ENCODE results near the gene SPAAR. TPM values are rescaled to one million over a fixed set of nuclear protein-coding genes. Genes with fewer than 3 reads are reported as not detected.
"Not testable (repeated sequence)": the region's sequence is repeated elsewhere in the genome, so short reads cannot be mapped to it uniquely, and the experiment has no call there.

Gene SPAAR
- not detected for total RNA-seq

GRCh38 chr9:35909274-35909673 lies at the start of gene SPAAR:
Gene SPAAR, plus strand, starts transcription at chr9:35909490. Its CDS starts 974 bp downstream, at chr9:35910464.
- ChIA-PET CTCF (interaction anchor here (1.1 kb wide), 1 partner anchor 27 kb away, joined by 3 read pairs; no protein-coding TSS in a partner anchor), POLR2A (no interaction called here)

GRCh38 chr9:35859990-35860339 lies 49.3 kb upstream of the SPAAR start:
- CTCF ChIA-PET: no interaction called here
- POLR2A ChIA-PET: no interaction called here

- CTCF ChIA-PET: no interaction called here
- POLR2A ChIA-PET: no interaction called here
Measured at GRCh38 chr9:35861161-35861897, 48.0 kb upstream of the SPAAR start.

GRCh38 chr9:35862328-35862727 lies 47.0 kb upstream of the SPAAR start:
- CTCF ChIA-PET: no interaction called here

GRCh38 chr9:35863583-35863982 lies 45.7 kb upstream of the SPAAR start:
- POLR2A ChIA-PET: no interaction called here
- CTCF ChIA-PET: no interaction called here

More at GRCh38 chr9:35862328-35862727, 47.0 kb upstream of the SPAAR start:
- POLR2A ChIA-PET: no interaction called here

GRCh38 chr9:35864695-35865255 lies 44.5 kb upstream of the SPAAR start:
- POLR2A ChIA-PET: no interaction called here
- CTCF ChIA-PET: interaction anchor here (0.5 kb wide), 1 partner anchor 934 kb away, joined by 4 read pairs; no protein-coding TSS in a partner anchor

- ChIA-PET POLR2A (no interaction called here), CTCF (no interaction called here)
Measured at GRCh38 chr9:35867538-35867937, 41.8 kb upstream of the SPAAR start.

- CTCF ChIA-PET: no interaction called here
- POLR2A ChIA-PET: no interaction called here
Measured at GRCh38 chr9:35868933-35869332, 40.4 kb upstream of the SPAAR start.

- CTCF ChIA-PET: no interaction called here
Measured at GRCh38 chr9:35869621-35870216, 39.6 kb upstream of the SPAAR start.

GRCh38 chr9:35870351-35870923 lies 38.9 kb upstream of the SPAAR start, which contains the start of gene OR13J1:
Gene OR13J1, minus strand, starts transcription at chr9:35870401. Its CDS starts 0 bp downstream, at chr9:35870401.
- CTCF ChIA-PET: no interaction called here
- POLR2A ChIA-PET: no interaction called here

More at GRCh38 chr9:35869621-35870216, 39.6 kb upstream of the SPAAR start:
- POLR2A ChIA-PET: no interaction called here

- CTCF ChIA-PET: interaction anchor here (1.9 kb wide), 1 partner anchor 11 kb away, joined by 4 read pairs; no protein-coding TSS in a partner anchor
- POLR2A ChIA-PET: no interaction called here
Measured at GRCh38 chr9:35871545-35871944, 37.7 kb upstream of the SPAAR start.

GRCh38 chr9:35872505-35872904 lies 36.8 kb upstream of the SPAAR start:
- POLR2A ChIA-PET: no interaction called here
- CTCF ChIA-PET: interaction anchor here (1.9 kb wide), 1 partner anchor 10 kb away, joined by 4 read pairs; no protein-coding TSS in a partner anchor

GRCh38 chr9:35882263-35882848 lies 26.9 kb upstream of the SPAAR start:
- POLR2A ChIA-PET: no interaction called here

GRCh38 chr9:35882996-35883395 lies 26.3 kb upstream of the SPAAR start:
- POLR2A ChIA-PET: no interaction called here
- CTCF ChIA-PET: interaction anchor here (0.8 to 3.2 kb wide), 6 partner anchors 10 to 93 kb away, joined by 3 to 17 read pairs (median 4); no protein-coding TSS in a partner anchor

More at GRCh38 chr9:35882263-35882848, 26.9 kb upstream of the SPAAR start:
- CTCF ChIA-PET: interaction anchor here (0.7 to 3.2 kb wide), 15 partner anchors 10 to 263 kb away, joined by 3 to 17 read pairs (median 3); partner anchors contain the start of gene SPAAR

- POLR2A ChIA-PET: not testable (repeated sequence)
- CTCF ChIA-PET: interaction anchor here (1.0 kb wide), 1 partner anchor 95 kb away, joined by 3 read pairs; no protein-coding TSS in a partner anchor
Measured at GRCh38 chr9:35884908-35885307, 24.4 kb upstream of the SPAAR start.

- POLR2A ChIA-PET: no interaction called here
- CTCF ChIA-PET: interaction anchor here (1.5 kb wide), 1 partner anchor 12 kb away, joined by 4 read pairs; no protein-coding TSS in a partner anchor
Measured at GRCh38 chr9:35891646-35892045, 17.6 kb upstream of the SPAAR start.

GRCh38 chr9:35892051-35892450 lies 17.2 kb upstream of the SPAAR start:
- POLR2A ChIA-PET: no interaction called here
- CTCF ChIA-PET: interaction anchor here (1.5 kb wide), 1 partner anchor 11 kb away, joined by 4 read pairs; no protein-coding TSS in a partner anchor

- ChIA-PET POLR2A (no interaction called here), CTCF (interaction anchor here (2.0 kb wide), 1 partner anchor 49 kb away, joined by 9 read pairs; no protein-coding TSS in a partner anchor)
Measured at GRCh38 chr9:35896570-35896969, 12.7 kb upstream of the SPAAR start.

GRCh38 chr9:35897376-35898099 lies 11.8 kb upstream of the SPAAR start:
- POLR2A ChIA-PET: not testable (repeated sequence)
- CTCF ChIA-PET: interaction anchor here (0.9 kb wide), 1 partner anchor 15 kb away, joined by 4 read pairs; no protein-coding TSS in a partner anchor

All from activated CD8-positive, alpha-beta memory T cell treated with anti-CD3 and anti-CD28 coated beads for 36 hours (primary cell).